GM12875 (cell line): ENCODE results near the gene SCARB1.

Experiments used
- H3K4me3 ChIP-seq: one replicate; pipeline ENCODE4 v1.5.1; 2011; ENCODE audit warnings: low read depth, low read length, control low read depth
- CTCF ChIP-seq: IDR thresholded peaks from 2 replicates; pipeline ENCODE4 v1.5.1; 2011; ENCODE audit warnings: low read depth, mild to moderate bottlenecking, control low read depth, inconsistent platforms, low read length, moderate library complexity, borderline replicate concordance; ENCODE audit not compliant: insufficient read depth

SCARB1 gene

GRCh38 chr12:124872068-124872719 lies 8.5 kb upstream of the SCARB1 start:
- no peak for TF ChIP-seq CTCF
- H3K4me3 ChIP-seq = no peak overlapping the region

DNA sequence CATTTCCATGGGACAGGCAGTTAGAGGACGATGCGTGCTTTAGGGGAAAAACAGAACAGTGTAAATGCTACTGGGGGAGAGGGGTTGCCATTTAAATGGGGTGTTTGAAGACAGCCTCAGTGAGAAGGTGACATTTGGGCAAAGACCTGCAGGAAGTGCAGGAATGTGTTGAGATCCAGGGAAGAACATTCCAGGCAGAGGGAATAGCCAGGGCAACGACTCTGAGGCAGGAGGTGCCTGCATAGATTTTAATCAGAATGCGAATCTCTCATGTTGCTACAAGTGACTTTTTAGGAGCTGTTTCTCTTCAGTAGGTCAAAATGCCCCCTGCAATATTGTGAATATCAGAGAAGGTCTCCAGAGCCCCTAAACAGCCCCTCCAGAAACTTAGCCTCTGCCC lies 7.6 kb upstream of the SCARB1 start:
- no peak for TF ChIP-seq CTCF
- no peak overlapping the region for H3K4me3 ChIP-seq

- no peak for TF ChIP-seq CTCF
- H3K4me3 ChIP-seq = no peak overlapping the region
These were observed 6.9 kb upstream of the SCARB1 start for GRCh38 chr12:124870515-124870914.

DNA sequence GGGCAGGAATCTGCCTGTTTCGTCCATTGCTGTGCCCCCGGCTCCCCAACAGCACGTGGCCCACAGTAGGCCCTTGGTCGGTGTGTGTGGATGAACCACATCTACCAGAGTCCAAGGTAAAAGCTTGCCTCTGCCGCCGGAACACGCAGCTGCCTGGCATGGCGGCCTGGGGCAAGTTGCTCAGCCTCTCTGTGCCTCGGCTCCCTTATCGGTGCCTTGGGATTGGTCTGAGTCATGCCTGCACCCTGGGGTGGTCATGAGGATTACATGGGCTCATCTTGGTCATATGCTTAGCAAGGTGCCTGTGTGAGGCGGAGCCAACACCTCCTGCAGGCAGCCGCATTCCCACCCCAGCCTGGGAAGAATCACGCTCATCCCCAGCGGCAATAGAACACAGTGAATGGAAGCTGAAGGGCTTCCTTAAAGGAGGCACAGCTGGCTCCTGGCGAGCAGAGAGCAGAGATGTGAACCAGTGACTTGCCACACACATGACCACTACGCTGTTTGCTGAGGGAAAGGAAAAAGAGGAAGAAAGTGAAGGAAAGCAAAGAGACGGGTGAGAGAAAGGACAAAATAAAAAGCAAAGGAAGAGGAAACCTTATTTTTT lies 5.5 kb upstream of the SCARB1 start:
- TF ChIP-seq CTCF = no peak
- peak overlapping the region; percentile 22 for H3K4me3 ChIP-seq

DNA sequence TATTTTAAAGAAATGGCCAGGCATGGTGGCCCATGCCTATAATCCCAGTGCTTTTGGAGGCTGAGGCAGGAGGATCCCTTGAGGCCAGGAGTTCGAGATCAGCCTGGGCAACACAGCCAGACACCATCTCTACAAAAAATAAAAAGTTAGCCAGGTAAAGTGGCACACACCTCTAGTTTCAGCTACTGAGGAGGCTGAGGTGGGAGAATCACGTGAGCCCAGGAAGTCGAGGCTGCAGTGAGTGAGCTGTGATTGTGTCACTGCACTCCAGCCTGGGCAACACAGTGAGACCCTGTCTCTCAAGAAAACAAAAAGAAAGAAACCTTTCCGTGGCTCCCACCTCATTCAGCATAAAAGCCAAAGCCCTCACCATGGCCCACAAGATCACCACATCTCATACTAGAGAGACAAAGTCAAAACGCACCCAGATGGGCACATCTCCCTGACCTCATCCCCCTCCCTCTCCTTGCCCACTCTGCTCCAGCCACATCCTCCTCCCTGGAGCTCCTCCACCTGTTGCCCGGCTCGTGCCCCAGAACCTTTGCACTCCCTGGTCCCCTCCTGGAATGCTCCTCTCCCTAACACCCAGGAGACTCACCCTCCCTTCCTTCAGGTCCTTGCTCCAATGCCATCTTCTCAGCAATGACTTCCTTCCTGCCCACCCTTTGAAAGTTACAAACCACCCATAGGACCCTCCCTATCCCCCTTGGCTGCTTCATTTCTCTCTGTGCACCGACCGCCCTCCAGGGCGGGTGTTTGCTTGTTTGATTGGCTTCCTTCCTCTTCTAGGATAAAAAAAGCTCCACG lies 4.8 kb upstream of the SCARB1 start:
- no peak for TF ChIP-seq CTCF
- peak overlapping the region; percentile 22 for H3K4me3 ChIP-seq

- no peak overlapping the region for H3K4me3 ChIP-seq
- TF ChIP-seq CTCF = no peak
These were observed 3.8 kb upstream of the SCARB1 start for GRCh38 chr12:124867401-124867930.
